Liver (tissue), 9 donors: ENCODE results near the gene NBAS. TPM values are rescaled to one million over a fixed set of nuclear protein-coding genes. Genes with fewer than 3 reads are reported as not detected.

Source experiments
- DNase-seq: peaks from one replicate; pipeline ENCODE4 v3.0.0-alpha.2; 2017; ENCODE audit warnings: low spot score
- H3K27ac ChIP-seq, 2 donors: one replicate each; pipeline ENCODE4 v1.7.0; 2013; ENCODE audit warnings: inconsistent platforms in 2 of 2, low read length in 2 of 2, control low read depth in 1 of 2, low read depth in 1 of 2, mild to moderate bottlenecking in 1 of 2
- H3K27me3 ChIP-seq, 4 donors: one replicate each; pipeline versions ENCODE4 v1.6.1 to v1.7.0; 2013; ENCODE audit warnings: low read length in 3 of 4, inconsistent platforms in 1 of 4, mild to moderate bottlenecking in 1 of 4, moderate library complexity in 1 of 4; ENCODE audit not compliant: control insufficient read depth in 4 of 4, insufficient read depth in 4 of 4
- H3K36me3 ChIP-seq, 4 donors: one replicate each; pipeline versions ENCODE4 v1.6.1 to v1.7.0; 2013; ENCODE audit warnings: low read length in 3 of 4, mild to moderate bottlenecking in 3 of 4, low read depth in 1 of 4, moderate library complexity in 1 of 4; ENCODE audit not compliant: control insufficient read depth in 4 of 4, insufficient read depth in 3 of 4
- H3K4me1 ChIP-seq, 4 donors: one replicate each; pipeline versions ENCODE4 v1.6.1 to v1.7.0; 2013; ENCODE audit warnings: low read length in 3 of 4, mild to moderate bottlenecking in 3 of 4, moderate library complexity in 1 of 4; ENCODE audit not compliant: control insufficient read depth in 4 of 4, insufficient read depth in 4 of 4
- H3K4me3 ChIP-seq, 3 donors: one replicate each; pipeline versions ENCODE4 v1.6.1 to v1.7.0; 2013; ENCODE audit warnings: low read length in 3 of 3, control low read depth in 1 of 3, low read depth in 1 of 3, mild to moderate bottlenecking in 1 of 3
- H3K9ac ChIP-seq, 2 donors: one replicate each; pipeline ENCODE4 v1.7.0; 2013; ENCODE audit warnings: low read length in 2 of 2, mild to moderate bottlenecking in 2 of 2, moderate library complexity in 2 of 2, control low read depth in 1 of 2, low read depth in 1 of 2
- H3K9me3 ChIP-seq, 4 donors: one replicate each; pipeline versions ENCODE4 v1.6.1 to v1.7.0; 2013; ENCODE audit warnings: low read length in 3 of 4; ENCODE audit not compliant: control insufficient read depth in 4 of 4
- CTCF ChIP-seq: fragments of 150-350 bp; IDR thresholded peaks from 2 replicates; pipeline ENCODE4 v1.5.1; 2017; ENCODE audit warnings: improper control_type of control experiment, low read depth, low read length; ENCODE audit not compliant: missing input control
- EGR1 ChIP-seq, 2 donors: IDR thresholded peaks; 2 replicates each; pipeline ENCODE4 v1.6.1; 2016 to 2018; ENCODE audit warnings: antibody characterized with exemption in 2 of 2, low read depth in 2 of 2
- FOXA1 ChIP-seq: IDR thresholded peaks from 2 replicates; pipeline ENCODE4 v1.6.1; 2016; ENCODE audit warnings: antibody characterized with exemption
- FOXA2 ChIP-seq: IDR thresholded peaks from 2 replicates; pipeline ENCODE4 v1.6.1; 2016; ENCODE audit warnings: antibody characterized with exemption
- GABPA ChIP-seq, 2 donors: IDR thresholded peaks in 1 of 2; conservative IDR thresholded peaks in 1 of 2; 2 replicates each; pipeline ENCODE4 v1.6.1; 2016; ENCODE audit warnings: antibody characterized with exemption in 2 of 2, mild to moderate bottlenecking in 1 of 2, moderate library complexity in 1 of 2
- HNF4A ChIP-seq, 2 donors: conservative IDR thresholded peaks; 2 replicates each; pipeline ENCODE4 v1.6.1; 2016; ENCODE audit warnings: antibody characterized with exemption in 2 of 2, mild to moderate bottlenecking in 2 of 2
- MAX ChIP-seq: IDR thresholded peaks from 2 replicates; pipeline ENCODE4 v1.6.1; 2016; ENCODE audit warnings: antibody characterized with exemption
- NR2F2 ChIP-seq: IDR thresholded peaks from 2 replicates; pipeline ENCODE4 v1.6.1; 2016; ENCODE audit warnings: antibody characterized with exemption
- RAD21 ChIP-seq, 2 donors: IDR thresholded peaks; 2 replicates each; pipeline ENCODE4 v1.6.1; 2016; ENCODE audit warnings: antibody characterized with exemption in 2 of 2, mild to moderate bottlenecking in 2 of 2
- RXRA ChIP-seq, 2 donors: IDR thresholded peaks; 2 replicates each; pipeline ENCODE4 v1.6.1; 2017 to 2018; ENCODE audit warnings: antibody characterized with exemption in 2 of 2, mild to moderate bottlenecking in 1 of 2
- SP1 ChIP-seq: IDR thresholded peaks from 2 replicates; pipeline ENCODE4 v1.6.1; 2018; ENCODE audit warnings: antibody characterized with exemption, mild to moderate bottlenecking
- TAF1 ChIP-seq: conservative IDR thresholded peaks from 2 replicates; pipeline ENCODE4 v1.6.1; 2016; ENCODE audit warnings: antibody characterized with exemption, mild to moderate bottlenecking
- YY1 ChIP-seq: IDR thresholded peaks from 2 replicates; pipeline ENCODE4 v1.6.1; 2016; ENCODE audit warnings: antibody characterized with exemption, mild to moderate bottlenecking
- ZBTB33 ChIP-seq: IDR thresholded peaks from 2 replicates; pipeline ENCODE4 v1.6.1; 2016; ENCODE audit warnings: antibody characterized with exemption
- WGBS: extraction: QIAGEN DNeasy Blood & Tissue Kit; methylation state at CpG from one replicate; pipeline ENCODE4 v1.1.7; 2013; 5-methylcytosine and 5-hydroxymethylcytosine counted together
- polyA plus RNA-seq, 2 donors: library from polyadenylated mRNA; stranded (reverse) in 1 of 2; unstranded in 1 of 2; fragments of 200-250 nt in 1 of 2; fragments of >200 nt in 1 of 2; fragmentation: Nextera tagmentation in 1 of 2; extraction: Ambion mirVana in 1 of 2; gene quantifications; one replicate each; pipeline versions ENCODE4 v1.2.1 to v1.2.3, GENCODE V29; 2013 to 2015
- total RNA-seq, 2 donors: library from RNA; depleted of rRNA; stranded (reverse); fragments of >200 nt; gene quantifications; one replicate each; pipeline ENCODE4 v1.2.3, GENCODE V29; 2014
- donor health status: healthy.
- donor health status: healthy.
- donor health status: healthy.
- donor health status: healthy.
- donor health status: healthy.

Gene NBAS
- total and polyA plus RNA-seq, 4 donors, result 10.5 to 40.0 (median 18.9) TPM

GRCh38 chr2:15531095-15531854 is 29.9 kb downstream of the NBAS start:
- 96% methylated on average over 7 of the region's 7 CpGs for WGBS
- Histone ChIP-seq H3K9me3 (no peaks in the 10 kb centered on the region), H3K27ac (no peak overlapping the region), H3K27me3 (no peaks in the 10 kb centered on the region), H3K9ac (no peak overlapping the region), H3K36me3 (peaks cover 0 to 21% (median 18%) of the 10 kb centered on the region in 4 donors), H3K4me1 (no peaks in the 10 kb centered on the region), H3K4me3 (no peak overlapping the region)
- DNase-seq, result no peak
- TF ChIP-seq MAX, result no peak
- no peak for TF ChIP-seq YY1
- no peak for TF ChIP-seq HNF4A (conservative IDR thresholded peaks at IDR 0.05)
- TF ChIP-seq NR2F2, result no peak
- no peak for TF ChIP-seq RAD21 (IDR thresholded peaks at IDR 0.05)
- TF ChIP-seq GABPA (IDR thresholded peaks at IDR 0.05 in 1 of 2, conservative IDR thresholded peaks at IDR 0.05 in 1 of 2), result no peak
- no peak for TF ChIP-seq FOXA2
- no peak for TF ChIP-seq RXRA (IDR thresholded peaks at IDR 0.05)
- no peak for TF ChIP-seq SP1
- TF ChIP-seq TAF1, result no peak
- TF ChIP-seq ZBTB33, result no peak
- TF ChIP-seq CTCF, result no peak
- TF ChIP-seq EGR1 (IDR thresholded peaks at IDR 0.05; ENCODE audit: low read depth in 2 of 2), result no peak

- TF ChIP-seq CTCF, result no peak
- TF ChIP-seq FOXA1, result no peak
- no peak for TF ChIP-seq ZBTB33
- TF ChIP-seq HNF4A (conservative IDR thresholded peaks at IDR 0.05), result no peak
- H3K4me3 ChIP-seq, result no peak overlapping the region
- no peaks in the 10 kb centered on the region for H3K27me3 ChIP-seq
- no peak for DNase-seq
- no peaks in the 10 kb centered on the region for H3K9me3 ChIP-seq
- 95% methylated on average over 6 of the region's 6 CpGs for WGBS
- H3K9ac ChIP-seq, result no peak overlapping the region
- H3K4me1 ChIP-seq, result no peaks in the 10 kb centered on the region
- no peak overlapping the region for H3K27ac ChIP-seq
- peaks cover 1 to 17% (median 15%) of the 10 kb centered on the region in 4 donors for H3K36me3 ChIP-seq
These were observed 33.9 kb downstream of the NBAS start for GRCh38 chr2:15527074-15527739.
